Left kidney (tissue), 2 donors: ENCODE results near the gene TMEM151B. TPM values are rescaled to one million over a fixed set of nuclear protein-coding genes. Genes with fewer than 3 reads are reported as not detected.
A peak's percentile ranks its signal among the peaks of the same experiment; 100 is the strongest.

Experiments
- DNase-seq: peaks from one replicate; pipeline ENCODE4 v3.0.0-alpha.2; 2013
- polyA plus RNA-seq: library from polyadenylated mRNA; unstranded; fragments of 120-200 nt; gene quantifications from one replicate; pipeline ENCODE4 v1.2.1, GENCODE V29; 2013; ENCODE audit not compliant: insufficient read length

The TMEM151B gene
- polyA plus RNA-seq, 1 donor, result 0.88 TPM

DNA sequence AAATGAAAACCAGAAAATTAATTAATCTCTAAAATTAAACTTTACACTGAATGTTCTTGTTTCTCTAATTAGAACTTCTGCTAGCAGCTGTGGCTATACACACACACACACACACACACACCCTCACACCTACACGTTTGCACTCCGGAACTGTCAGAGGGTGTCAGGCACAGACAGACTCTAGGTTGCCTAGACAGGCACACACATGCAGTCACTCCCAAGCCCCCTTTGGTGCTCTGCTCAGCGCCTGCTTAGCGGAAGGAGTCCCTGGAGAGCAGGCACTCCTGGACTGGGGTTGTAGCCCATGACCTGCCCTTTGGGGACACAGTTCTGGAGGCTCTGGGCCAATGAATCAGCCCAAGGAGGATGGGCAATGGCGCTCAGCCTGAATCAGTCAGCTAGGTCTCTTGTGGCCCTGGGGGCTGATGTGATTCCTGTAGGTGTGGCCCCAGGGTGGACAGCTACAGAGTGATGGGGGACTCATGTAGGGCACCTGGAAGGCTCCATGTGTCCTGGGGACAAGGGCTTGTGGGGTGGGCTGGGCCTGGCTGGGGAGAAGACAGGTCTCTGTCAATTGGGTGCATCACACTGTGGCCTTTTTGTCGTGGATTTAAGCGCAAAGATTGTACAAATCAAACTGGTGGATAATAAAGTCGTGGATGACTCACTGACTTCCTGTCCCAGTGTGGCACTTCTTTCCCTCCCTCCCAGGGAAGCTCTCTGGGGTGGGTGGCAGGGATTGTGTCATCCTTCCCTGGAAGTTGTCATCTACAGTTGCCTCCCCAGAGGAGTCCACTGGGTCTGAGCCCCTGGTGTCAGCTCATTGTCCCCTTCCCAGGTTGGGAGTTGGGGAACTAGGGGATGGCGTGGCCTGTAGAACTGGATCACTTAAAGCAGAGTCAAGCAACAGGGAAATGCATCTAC lies 8.8 kb downstream of the TMEM151B start:
- no peak for DNase-seq

DNA sequence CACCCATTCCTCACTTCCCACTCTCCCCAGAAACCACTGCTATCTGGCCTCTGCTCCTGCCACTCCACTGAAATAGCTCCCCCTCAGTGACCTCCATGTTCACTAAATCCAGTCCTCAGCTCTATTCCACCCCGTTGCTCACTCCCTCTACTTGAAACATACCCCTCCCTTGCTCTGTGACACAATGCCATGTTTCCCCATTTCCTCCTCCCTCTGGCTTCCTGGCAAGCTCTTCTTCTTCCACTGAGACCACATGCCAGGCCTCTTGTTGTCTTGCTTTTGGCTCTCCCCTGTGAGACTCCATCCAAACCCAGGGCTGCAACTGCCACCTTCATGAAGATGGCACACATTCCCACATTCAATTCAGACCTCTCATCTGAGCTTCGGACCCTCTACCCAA lies 13.9 kb downstream of the TMEM151B start:
- no peak for DNase-seq

GRCh38 chr6:44284867-44285266 lies 14.6 kb downstream of the TMEM151B start:
- no peak for DNase-seq

DNA sequence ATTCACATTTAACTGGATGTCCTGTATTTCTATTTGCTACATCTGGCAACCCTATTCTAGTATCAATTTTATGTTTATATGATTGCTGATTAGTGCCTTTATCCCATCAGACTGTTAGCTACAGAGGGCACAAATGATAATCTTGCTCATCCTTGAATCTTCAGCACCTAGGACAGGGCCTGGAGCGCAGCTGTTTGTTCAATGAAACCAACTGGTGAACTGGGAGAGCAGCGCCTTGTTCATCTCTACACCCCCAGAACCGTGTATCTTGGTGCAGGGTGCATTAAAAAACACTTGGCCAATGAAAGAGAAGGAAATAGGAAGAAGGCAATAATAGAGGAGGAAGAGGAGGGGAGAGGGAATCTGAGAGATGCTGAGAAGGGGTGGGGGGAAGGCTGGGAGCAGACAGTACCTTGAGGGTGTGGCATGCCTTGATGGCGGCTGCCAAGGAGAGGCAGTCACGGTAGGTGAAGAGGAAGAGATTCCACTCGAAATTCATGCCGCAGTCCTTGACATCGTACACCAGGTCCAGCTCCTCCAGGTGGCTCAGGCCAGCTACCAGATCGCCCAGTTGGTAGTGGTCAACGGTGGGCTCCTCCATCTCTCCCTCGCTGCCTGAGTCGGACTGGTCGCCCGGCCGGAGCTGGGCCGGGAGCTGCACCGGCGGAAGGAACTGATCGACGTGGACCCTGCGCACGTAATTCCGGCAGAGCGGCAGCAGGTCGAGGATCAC lies 15.5 kb downstream of the TMEM151B start:
- no peak for DNase-seq

DNA sequence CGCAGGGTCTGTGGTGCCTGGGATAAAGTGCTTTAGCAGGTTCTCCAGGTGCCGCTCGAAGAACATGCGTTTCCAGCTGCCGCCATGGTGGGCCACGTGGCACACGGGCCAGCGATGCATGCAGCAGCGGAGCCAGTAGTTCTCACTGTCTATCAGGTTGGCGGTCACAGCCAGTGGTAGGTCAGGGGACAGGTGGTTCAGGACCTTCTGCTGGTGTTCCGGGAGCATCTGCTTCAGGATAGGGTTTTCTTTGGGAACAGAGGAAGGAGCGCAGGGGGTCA lies 16.0 kb downstream of the TMEM151B start:
- no peak for DNase-seq

DNA sequence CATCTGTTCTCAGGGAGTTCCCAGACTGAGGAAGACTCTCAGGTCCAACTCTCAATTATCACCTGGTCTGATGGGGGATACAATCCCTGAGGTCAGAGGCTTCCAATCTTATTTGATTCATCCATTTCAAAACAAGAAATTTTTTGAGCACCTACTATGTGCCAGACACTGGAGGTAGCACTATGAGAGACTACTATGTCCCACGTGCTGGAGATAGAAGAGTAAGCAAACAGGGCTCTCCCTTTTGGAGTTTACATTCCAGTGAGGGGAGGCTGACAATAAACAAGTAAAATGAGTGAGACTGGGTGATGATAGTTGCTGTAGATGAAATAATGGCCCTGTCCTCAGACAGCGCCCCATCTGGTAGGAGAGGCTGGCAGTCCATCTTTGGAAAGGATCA lies 16.5 kb downstream of the TMEM151B start:
- no peak for DNase-seq

DNA sequence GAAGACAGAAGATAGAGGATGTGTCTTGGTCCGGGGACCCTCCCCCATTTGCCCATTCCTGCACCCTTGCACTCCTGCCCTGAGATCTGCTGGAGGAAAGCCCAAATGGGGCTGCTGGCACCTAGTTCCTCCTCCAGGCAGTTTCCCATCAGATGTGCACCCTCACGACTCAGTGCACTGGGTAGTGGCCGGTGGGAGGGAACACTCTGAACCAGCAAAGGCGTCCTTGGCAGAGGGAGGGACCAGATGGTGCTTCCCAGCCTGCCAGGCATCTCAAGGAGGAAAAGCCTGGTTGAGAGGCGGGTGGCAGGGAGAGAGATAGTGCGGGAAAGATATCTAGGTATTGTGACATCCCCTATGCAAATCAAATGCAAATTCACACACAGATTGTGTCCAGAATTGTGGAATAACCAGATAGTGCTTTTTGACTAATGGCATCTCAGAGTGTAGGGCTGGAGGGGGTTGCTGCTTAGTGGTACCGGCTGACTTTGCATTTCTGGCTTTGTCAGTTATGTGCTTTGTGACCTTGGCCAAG lies 19.5 kb downstream of the TMEM151B start:
- no peak for DNase-seq

GRCh38 chr6:44291841-44292240 lies 21.6 kb downstream of the TMEM151B start:
- DNase-seq, result no peak

DNA sequence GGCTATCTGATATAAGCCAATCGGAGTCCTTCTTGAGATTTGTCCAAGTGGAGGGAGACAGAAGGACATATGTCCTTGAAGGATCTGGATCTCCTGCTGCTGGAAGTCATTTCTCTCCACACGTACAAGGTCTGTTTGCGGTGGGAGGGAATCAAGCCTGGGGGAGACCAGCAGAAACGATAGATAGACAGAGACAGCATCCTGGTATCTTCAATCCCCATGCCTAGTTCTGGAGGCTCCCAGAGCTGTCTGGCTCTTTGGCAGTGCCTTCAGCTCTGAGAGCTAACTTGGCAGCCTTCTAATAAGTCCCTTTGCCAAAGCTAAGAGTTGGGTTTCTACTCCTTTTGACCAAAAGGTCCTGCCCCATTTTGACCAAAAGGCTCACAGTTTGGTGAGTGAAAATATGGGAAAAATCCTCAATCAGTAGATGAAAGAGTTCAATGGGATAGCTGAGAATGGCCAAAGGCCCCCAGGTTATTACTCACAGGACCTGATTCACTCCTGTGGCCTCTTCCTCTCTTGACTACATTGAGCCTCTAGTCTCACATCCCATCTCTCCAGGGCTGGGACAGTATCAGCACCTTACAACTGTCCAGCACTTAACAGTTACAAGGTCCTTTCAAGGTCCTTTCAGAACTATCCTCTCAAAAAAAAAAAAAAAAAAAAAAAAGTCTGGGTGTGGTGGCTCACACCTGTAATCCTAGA lies 22.6 kb downstream of the TMEM151B start:
- no peak for DNase-seq

DNA sequence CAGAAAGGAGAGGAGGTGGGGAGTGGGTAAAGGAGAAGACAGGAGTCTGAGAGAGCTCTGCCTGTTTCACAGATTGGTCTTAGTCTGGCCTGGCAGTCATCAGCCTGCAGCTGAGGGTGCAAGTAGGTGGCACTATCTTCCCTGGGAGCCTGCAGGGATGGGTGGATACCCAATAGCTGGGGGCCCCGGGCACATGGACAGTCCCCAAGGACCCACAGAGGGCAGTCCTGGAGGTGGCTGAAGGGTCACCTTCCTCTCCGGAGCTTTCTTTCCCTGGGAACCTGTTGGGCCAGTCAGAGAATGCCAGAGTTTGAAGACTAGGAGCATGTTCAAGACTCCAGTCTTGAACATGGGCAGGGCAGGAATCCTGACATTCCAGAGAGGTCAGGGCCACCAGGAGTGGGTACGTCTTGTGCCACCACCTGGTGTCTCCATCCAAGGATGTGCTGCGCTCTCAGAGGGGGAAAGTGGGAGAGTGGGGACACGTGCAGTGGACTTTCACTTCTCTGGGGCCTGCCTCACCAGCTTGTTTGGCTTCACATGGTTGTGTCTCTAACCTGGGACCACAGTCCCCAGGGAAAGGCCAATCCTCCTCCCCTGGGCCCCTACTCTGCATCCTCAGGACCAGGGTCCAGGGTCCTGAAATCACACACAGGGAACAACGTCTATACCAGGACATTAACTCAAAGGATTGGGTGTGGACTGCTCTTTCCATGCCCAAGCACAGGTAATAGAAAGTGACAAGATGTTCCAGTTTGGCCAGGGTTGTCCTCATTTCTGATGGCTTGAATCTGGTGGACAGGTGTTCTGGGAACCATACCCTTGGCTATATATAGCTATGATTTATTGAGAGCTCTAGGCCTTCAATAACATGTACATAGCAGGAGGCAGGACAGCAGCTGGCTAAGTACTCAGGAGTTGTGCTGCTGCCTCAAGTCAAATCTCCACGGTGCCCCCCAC lies 24.9 kb downstream of the TMEM151B start:
- DNase-seq, result no peak

- peak; percentile 38 for DNase-seq
These were observed 27.1 kb downstream of the TMEM151B start for GRCh38 chr6:44297063-44298038.

- DNase-seq, result no peak
These were observed 28.0 kb downstream of the TMEM151B start for GRCh38 chr6:44298055-44298803.

- no peak for DNase-seq
These were observed 28.6 kb downstream of the TMEM151B start for GRCh38 chr6:44298864-44299263.

- DNase-seq, result no peak
These were observed 30.1 kb downstream of the TMEM151B start for GRCh38 chr6:44300292-44300823.

- no peak for DNase-seq
These were observed 30.9 kb downstream of the TMEM151B start for GRCh38 chr6:44301106-44301505.

DNA sequence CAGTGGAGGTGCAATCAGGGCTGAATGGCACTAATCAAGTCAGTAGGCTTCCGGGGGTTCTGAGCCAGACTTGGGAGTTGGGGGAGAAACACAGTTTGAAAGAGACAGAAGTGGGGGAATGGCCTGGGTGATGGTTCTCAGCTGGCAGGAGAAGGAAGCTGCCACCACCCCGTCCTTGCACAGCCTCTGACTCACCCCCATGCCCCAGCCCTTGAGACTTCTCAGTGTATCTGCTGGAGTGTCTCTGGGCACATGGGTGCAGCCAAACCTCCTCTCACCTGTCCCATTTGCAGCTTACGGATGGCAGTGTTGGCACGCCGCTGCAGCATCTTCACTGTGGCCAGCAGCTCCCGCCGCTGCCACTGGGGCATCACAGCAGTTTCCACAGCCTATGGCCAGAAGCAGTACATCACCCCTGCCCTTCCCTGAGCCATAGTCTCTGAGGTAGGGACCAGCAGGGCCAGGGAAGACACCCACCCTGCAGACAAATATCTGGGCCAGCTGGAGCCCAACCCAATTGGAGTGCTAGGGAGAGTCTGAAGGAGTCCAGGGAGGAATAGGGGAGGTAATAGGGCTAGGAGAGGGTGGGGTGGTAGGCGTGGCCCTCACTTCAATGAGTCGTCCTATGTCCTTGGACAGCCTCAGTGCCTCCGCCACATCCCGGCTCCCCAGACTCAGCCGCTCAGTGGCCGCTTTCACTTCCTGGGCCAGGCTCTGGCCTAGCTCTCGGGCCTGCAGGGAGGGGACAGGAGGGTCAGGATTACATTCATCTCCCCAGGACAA lies 31.7 kb downstream of the TMEM151B start:
- no peak for DNase-seq

GRCh38 chr6:44302856-44303255 lies 32.6 kb downstream of the TMEM151B start:
- no peak for DNase-seq

DNA sequence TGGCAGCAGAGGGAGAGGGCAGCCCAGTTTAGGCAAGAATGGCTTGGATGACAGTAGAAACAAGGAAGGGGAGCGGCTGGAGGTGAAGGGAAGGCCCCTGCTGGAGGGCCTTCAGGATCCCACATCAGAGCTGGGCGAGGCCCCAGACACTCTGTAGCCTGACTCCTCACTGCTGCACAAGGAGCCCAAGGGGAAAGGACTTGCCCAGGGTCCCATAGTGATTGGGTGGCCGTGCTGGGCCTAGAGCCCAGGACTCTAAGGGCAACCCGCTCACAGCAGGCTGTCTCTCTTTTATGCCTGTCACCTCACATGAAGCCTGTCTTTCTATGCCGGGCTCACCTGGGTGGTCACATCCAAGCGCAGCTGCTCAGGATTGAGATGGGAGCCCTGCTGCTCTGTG lies 33.6 kb downstream of the TMEM151B start:
- DNase-seq, result no peak
